PC-3 (cell line): ENCODE measurements around the gene KMT2E. TPM values are rescaled to one million over a fixed set of nuclear protein-coding genes. Genes with fewer than 3 reads are reported as not detected.
"Not testable (repeated sequence)": the region's sequence is repeated elsewhere in the genome, so short reads cannot be mapped to it uniquely, and the experiment has no call there.

Source experiments
- ATAC-seq: fragments of 200-7000 bp; cut with Tn5 transposase; 2 replicates; pipeline ENCODE4 v1.9.1; 2020; ENCODE audit warnings: mild to moderate bottlenecking, moderate library complexity
- BruUV-seq: library from RNA; stranded (reverse); fragments of 400-500 nt; replicated peaks from 2 replicates; lab custom pipeline; 2021; lab: Mats Ljungman, UMichigan
- CTCF ChIA-PET: fragments of 300-600 bp; sonication (Branson Sonifier 250); formaldehyde crosslinking; loops from one replicate; lab custom pipeline; 2022; ENCODE audit warnings: antibody characterized with exemption; lab: Charles Lee
- POLR2A ChIA-PET: fragments of 300-600 bp; sonication (Branson Sonifier 250); formaldehyde crosslinking; loops from one replicate; lab custom pipeline; 2022; ENCODE audit warnings: antibody characterized with exemption; ENCODE audit not compliant: unreplicated experiment; lab: Charles Lee
- DNase-seq: peaks from one replicate; pipeline ENCODE4 v3.0.0-alpha.2; 2015
- H2AFZ ChIP-seq: fragments of 300-600 bp; sonication (generic); 2 replicates; pipeline ENCODE4 v1.6.0; 2016; ENCODE audit warnings: antibody characterized with exemption, low read length
- H3F3A ChIP-seq: fragments of 300-600 bp; sonication (generic); one replicate; pipeline ENCODE4 v1.6.0; 2017; ENCODE audit warnings: antibody characterized with exemption, low read length, control low read depth, mild to moderate bottlenecking; ENCODE audit not compliant: unreplicated experiment
- H3K27ac ChIP-seq: fragments of 300-600 bp; sonication (generic); 2 replicates; pipeline ENCODE4 v1.5.1; 2016; ENCODE audit warnings: mild to moderate bottlenecking, low read length
- H3K27me3 ChIP-seq: fragments of 300-600 bp; sonication (generic); 2 replicates; pipeline ENCODE4 v1.6.1; 2016; ENCODE audit warnings: low read length, mixed read lengths
- H3K36me3 ChIP-seq: fragments of 300-600 bp; sonication (generic); 2 replicates; pipeline ENCODE4 v1.6.1; 2016; ENCODE audit warnings: low read depth, mixed run types, low read length, mixed read lengths
- H3K4me1 ChIP-seq: fragments of 300-600 bp; sonication (generic); 2 replicates; pipeline ENCODE4 v1.5.1; 2016; ENCODE audit warnings: low read length; ENCODE audit not compliant: insufficient read depth
- H3K4me2 ChIP-seq: fragments of 300-600 bp; sonication (generic); 2 replicates; pipeline ENCODE4 v1.6.0; 2016; ENCODE audit warnings: low read length
- H3K4me3 ChIP-seq: fragments of 300-600 bp; sonication (generic); 2 replicates; pipeline ENCODE4 v1.5.1; 2016; ENCODE audit warnings: mild to moderate bottlenecking, low read length, mixed read lengths
- H3K79me2 ChIP-seq: fragments of 300-600 bp; sonication (generic); 2 replicates; pipeline ENCODE4 v1.6.1; 2017; ENCODE audit warnings: low read length, mixed read lengths
- H3K9ac ChIP-seq: fragments of 300-600 bp; sonication (generic); 2 replicates; pipeline ENCODE4 v1.6.0; 2016; ENCODE audit warnings: mild to moderate bottlenecking, low read length
- H3K9me2 ChIP-seq: fragments of 300-600 bp; sonication (generic); replicated peaks from 2 replicates; pipeline ENCODE4 v1.6.1; 2016; ENCODE audit warnings: mixed run types, low read length, mixed read lengths
- H3K9me3 ChIP-seq: fragments of 300-600 bp; sonication (generic); 2 replicates; pipeline ENCODE4 v1.6.1; 2016; ENCODE audit warnings: low read length, mixed read lengths
- H4K20me1 ChIP-seq: fragments of 300-600 bp; sonication (generic); 2 replicates; pipeline ENCODE4 v1.6.1; 2016; ENCODE audit warnings: low read length, mixed read lengths
- CTCF ChIP-seq: fragments of 300-600 bp; sonication (generic); conservative IDR thresholded peaks from 2 replicates; pipeline ENCODE4 v1.5.1; 2017; ENCODE audit warnings: antibody characterized with exemption, low read depth, mild to moderate bottlenecking, low read length
- EZH2 ChIP-seq: fragments of 300-600 bp; sonication (generic); IDR thresholded peaks from one replicate; pipeline ENCODE4 v1.6.1; 2017; ENCODE audit warnings: antibody characterized with exemption, mild to moderate bottlenecking, low read length; ENCODE audit not compliant: unreplicated experiment
- EZH2phosphoT487 ChIP-seq: fragments of 300-600 bp; sonication (generic); IDR thresholded peaks from 2 replicates; pipeline ENCODE4 v1.6.1; 2018; ENCODE audit warnings: mild to moderate bottlenecking, antibody characterized with exemption, low read length, borderline replicate concordance
- intact Hi-C: fragments of 100-400 bp; cut with micrococcal nuclease; formaldehyde crosslinking; loops from 2 replicates; pipeline ENCODE4 v1.9.0; 2023
- total RNA-seq: library from RNA; depleted of rRNA; stranded (reverse); fragments of >200 nt; gene quantifications from 2 replicates; pipeline ENCODE4 v1.2.3, GENCODE V29; 2014

KMT2E gene
- total RNA-seq, 1 experiment from 2014 or later, result 21.8 TPM

DNA sequence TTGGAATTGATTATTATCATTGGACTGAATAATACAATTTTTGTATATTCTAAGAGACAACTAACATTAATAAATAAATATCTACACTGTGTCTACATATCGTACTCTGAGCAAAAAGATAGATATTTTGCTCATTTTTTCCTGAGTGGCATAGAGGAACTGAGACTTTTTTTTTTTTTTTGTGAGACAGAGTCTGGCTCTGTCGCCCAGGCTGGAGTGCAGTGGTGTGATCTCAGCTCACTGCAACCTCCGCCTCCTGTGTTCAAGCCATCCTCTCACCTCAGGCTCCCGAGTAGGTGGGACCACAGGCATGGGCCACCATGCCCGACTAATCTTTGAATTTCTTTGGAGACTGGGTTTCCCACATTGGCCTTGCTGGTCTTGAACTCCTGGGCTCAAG, 14.0 kb downstream of the KMT2E start:
- no peaks in the 10 kb centered on the region for H3K27me3 ChIP-seq
- H3K4me2 ChIP-seq, result no peak overlapping the region
- ChIA-PET CTCF (no interaction called here), POLR2A (no interaction called here)
- no peak for ATAC-seq
- intact Hi-C loops, result no loop called here
- no peak overlapping the region for H3K4me3 ChIP-seq
- no peaks in the 10 kb centered on the region for H3K9me3 ChIP-seq
- no peak overlapping the region for H3K27ac ChIP-seq
- no peak overlapping the region for H2AFZ ChIP-seq
- no TSS peak for BruUV-seq
- no peaks in the 10 kb centered on the region for H3K36me3 ChIP-seq
- peaks cover 32% of the 10 kb centered on the region for H4K20me1 ChIP-seq
- peaks cover 98% of the 10 kb centered on the region for H3K79me2 ChIP-seq
- DNase-seq, result no peak
- no peak overlapping the region for H3K9ac ChIP-seq
- H3K9me2 ChIP-seq, result no peaks in the 10 kb centered on the region
- H3K4me1 ChIP-seq, result peaks cover 34% of the 10 kb centered on the region
- peaks cover 3% of the 10 kb centered on the region for H3F3A ChIP-seq
- no peak for TF ChIP-seq EZH2phosphoT487

- H3F3A ChIP-seq, BruUV-seq, H3K4me2 ChIP-seq, DNase-seq, H2AFZ ChIP-seq, ATAC-seq, H3K9ac ChIP-seq, H3K4me3 ChIP-seq, H3K36me3 ChIP-seq, H3K27me3 ChIP-seq, intact Hi-C loops, H3K9me2 ChIP-seq, H3K27ac ChIP-seq, CTCF ChIA-PET, H3K9me3 ChIP-seq: not testable (repeated sequence)
- POLR2A ChIA-PET, result interaction anchor here (0.6 kb wide), 2 partner anchors 8 to 14 kb away, joined by 3 to 4 read pairs; no protein-coding TSS in a partner anchor
- H3K79me2 ChIP-seq, result peaks cover 98% of the 10 kb centered on the region
- peaks cover 32% of the 10 kb centered on the region for H4K20me1 ChIP-seq
- peaks cover 30% of the 10 kb centered on the region for H3K4me1 ChIP-seq
Measured at GRCh38 chr7:105028941-105029340, 14.9 kb downstream of the KMT2E start.

DNA sequence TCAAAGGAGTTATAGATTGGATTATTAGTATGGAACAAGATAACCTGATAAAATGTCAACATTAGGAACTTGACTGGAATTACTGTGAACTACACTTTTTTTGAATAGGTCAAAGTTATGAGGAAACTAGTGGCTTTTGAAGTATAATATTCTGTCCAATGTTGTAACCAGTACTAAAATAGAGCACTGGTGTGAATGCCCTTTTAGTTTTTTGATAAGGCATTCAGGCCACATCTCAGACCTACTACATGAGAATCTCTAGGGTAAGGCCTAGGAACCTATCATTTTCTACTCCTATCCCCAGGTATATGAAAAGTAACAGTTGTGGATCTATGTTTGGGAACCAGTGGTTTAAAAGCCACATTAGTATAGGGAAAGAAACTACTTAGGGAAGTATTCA, 16.4 kb downstream of the KMT2E start:
- H3K9ac ChIP-seq, result no peak overlapping the region
- no peaks in the 10 kb centered on the region for H3K9me3 ChIP-seq
- peaks cover 95% of the 10 kb centered on the region for H3K79me2 ChIP-seq
- no peak overlapping the region for H3K27ac ChIP-seq
- H3K27me3 ChIP-seq, result no peaks in the 10 kb centered on the region
- H4K20me1 ChIP-seq, result peaks cover 25% of the 10 kb centered on the region
- TF ChIP-seq EZH2phosphoT487, result no peak
- TF ChIP-seq EZH2, result no peak
- TF ChIP-seq CTCF, result no peak
- no peak overlapping the region for H2AFZ ChIP-seq
- ChIA-PET CTCF (no interaction called here), POLR2A (no interaction called here)
- BruUV-seq, result no TSS peak
- no peaks in the 10 kb centered on the region for H3K36me3 ChIP-seq
- no peaks in the 10 kb centered on the region for H3K9me2 ChIP-seq
- ATAC-seq (no peak), DNase-seq (no peak)
- intact Hi-C loops, result no loop called here
- H3K4me1 ChIP-seq, result peaks cover 16% of the 10 kb centered on the region
- H3K4me2 ChIP-seq, result no peak overlapping the region
- peaks cover 3% of the 10 kb centered on the region for H3F3A ChIP-seq
- no peak overlapping the region for H3K4me3 ChIP-seq
